ENCODE data around the gene MKX. TPM values are rescaled to one million over a fixed set of nuclear protein-coding genes. Genes with fewer than 3 reads are reported as not detected.

The MKX gene
- total and polyA plus RNA-seq, 3 experiments from 2014 or later, result 0.20 to 0.29 TPM; not detected in 1

DNA sequence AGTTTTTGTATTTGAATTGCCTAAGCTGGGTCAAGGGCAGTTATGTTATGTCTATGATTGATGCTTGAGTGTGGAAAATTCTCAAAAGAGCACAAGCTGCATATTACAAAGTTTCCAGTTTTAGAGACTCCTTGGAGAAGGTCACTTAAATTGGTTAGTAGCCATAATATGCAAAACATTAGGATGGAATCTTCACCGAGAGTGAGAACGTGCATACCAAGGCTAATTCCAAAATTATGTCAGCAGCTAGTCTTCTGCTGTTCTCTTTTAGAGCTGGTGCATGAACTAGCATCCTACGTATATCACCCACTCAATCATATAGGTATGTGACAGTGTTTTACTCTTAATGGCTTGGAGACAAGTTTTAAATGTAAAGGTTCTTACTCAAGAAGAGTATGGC is 49.2 kb downstream of the MKX start:
- Mint-ChIP-seq H3K27ac (no peak overlapping the region), H3K4me1 (no peaks in the 10 kb centered on the region), H3K4me3 (no peak overlapping the region), H3K9me3 (no peaks in the 10 kb centered on the region), H3K27me3 (peaks cover 5 to 40% of the 10 kb centered on the region in 2 donors), H3K36me3 (no peaks in the 10 kb centered on the region)
- DNase-seq, result no peak
- H3K4me1 ChIP-seq (ENCODE audit: insufficient read depth, low read length), result no peaks in the 10 kb centered on the region
- H3K36me3 ChIP-seq (ENCODE audit: insufficient read depth, low read length), result no peaks in the 10 kb centered on the region
- no peaks in the 10 kb centered on the region for H3K27me3 ChIP-seq (ENCODE audit: insufficient read depth, low read length, poor library complexity, severe bottlenecking)
- no peak overlapping the region for H3K4me3 ChIP-seq (ENCODE audit: low read length)
- H3K9me3 ChIP-seq (ENCODE audit: low read length), result no peaks in the 10 kb centered on the region
- POLR2A ChIA-PET, result no interaction called here
- H3K27ac ChIP-seq (ENCODE audit: low read depth, low read length), result no peak overlapping the region
- CTCF ChIA-PET, result interaction anchor here (1.8 kb wide), 1 partner anchor 46 kb away, joined by 5 read pairs; no protein-coding TSS in a partner anchor

DNA sequence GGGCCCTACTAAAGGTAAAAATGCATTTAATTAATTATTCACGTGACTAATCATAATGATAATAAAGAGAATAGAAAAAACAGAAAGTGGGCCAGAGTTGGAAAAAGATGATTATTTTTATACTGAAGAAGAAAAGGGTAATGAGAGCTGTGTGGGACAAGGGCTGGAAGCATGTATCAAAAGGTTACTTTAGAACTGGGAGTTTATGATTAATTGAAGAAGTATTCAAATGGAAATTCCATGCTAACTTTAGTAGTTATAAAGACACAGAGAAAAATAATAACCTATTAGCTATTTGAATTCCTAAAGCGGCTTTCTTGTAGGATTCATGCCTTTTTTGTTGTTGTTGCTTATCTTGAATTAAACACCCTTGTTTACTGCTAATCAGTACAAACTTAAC is 49.9 kb downstream of the MKX start:
- no peak overlapping the region for H3K4me3 Mint-ChIP-seq
- ChIA-PET CTCF (interaction anchor here (1.8 kb wide), 1 partner anchor 47 kb away, joined by 5 read pairs; no protein-coding TSS in a partner anchor), POLR2A (no interaction called here)
- Histone ChIP-seq H3K27ac (ENCODE audit: low read depth, low read length) (no peak overlapping the region), H3K36me3 (ENCODE audit: insufficient read depth, low read length) (no peaks in the 10 kb centered on the region), H3K4me1 (ENCODE audit: insufficient read depth, low read length) (no peaks in the 10 kb centered on the region), H3K4me3 (ENCODE audit: low read length) (no peak overlapping the region), H3K27me3 (ENCODE audit: insufficient read depth, low read length, poor library complexity, severe bottlenecking) (no peaks in the 10 kb centered on the region), H3K9me3 (ENCODE audit: low read length) (no peaks in the 10 kb centered on the region)
- H3K9me3 Mint-ChIP-seq, result peaks cover 0 to 2% (median 0%) of the 10 kb centered on the region in 5 donors
- DNase-seq, result no peak
- no peaks in the 10 kb centered on the region for H3K4me1 Mint-ChIP-seq
- no peaks in the 10 kb centered on the region for H3K36me3 Mint-ChIP-seq
- H3K27ac Mint-ChIP-seq, result no peak overlapping the region
- H3K27me3 Mint-ChIP-seq, result peaks cover 5 to 40% of the 10 kb centered on the region in 2 donors

- DNase-seq, result no peak
- CTCF ChIA-PET, result interaction anchor here (1.8 kb wide), 1 partner anchor 47 kb away, joined by 5 read pairs; no protein-coding TSS in a partner anchor
- Histone ChIP-seq H3K4me3 (ENCODE audit: low read length) (no peak overlapping the region), H3K27me3 (ENCODE audit: insufficient read depth, low read length, poor library complexity, severe bottlenecking) (no peaks in the 10 kb centered on the region), H3K4me1 (ENCODE audit: insufficient read depth, low read length) (no peaks in the 10 kb centered on the region), H3K36me3 (ENCODE audit: insufficient read depth, low read length) (no peaks in the 10 kb centered on the region), H3K9me3 (ENCODE audit: low read length) (no peaks in the 10 kb centered on the region), H3K27ac (ENCODE audit: low read depth, low read length) (no peak overlapping the region)
- POLR2A ChIA-PET, result no interaction called here
- no peak overlapping the region for H3K27ac Mint-ChIP-seq
- H3K27me3 Mint-ChIP-seq, result peaks cover 5 to 42% of the 10 kb centered on the region in 2 donors
- H3K4me3 Mint-ChIP-seq, result no peak overlapping the region
- H3K4me1 Mint-ChIP-seq, result no peaks in the 10 kb centered on the region
- H3K9me3 Mint-ChIP-seq, result peaks cover 0 to 6% (median 0%) of the 10 kb centered on the region in 5 donors
- H3K36me3 Mint-ChIP-seq, result no peaks in the 10 kb centered on the region
Measured at GRCh38 chr10:27695088-27695487, 50.5 kb downstream of the MKX start.

GRCh38 chr10:27692663-27693062 is 53.0 kb downstream of the MKX start:
- peaks cover 0 to 6% (median 0%) of the 10 kb centered on the region in 5 donors for H3K9me3 Mint-ChIP-seq
- ChIA-PET POLR2A (no interaction called here), CTCF (no interaction called here)
- H3K36me3 Mint-ChIP-seq, result no peaks in the 10 kb centered on the region
- H3K9me3 ChIP-seq (ENCODE audit: low read length), result no peaks in the 10 kb centered on the region
- no peak overlapping the region for H3K4me3 Mint-ChIP-seq
- no peaks in the 10 kb centered on the region for H3K4me1 Mint-ChIP-seq
- no peak overlapping the region for H3K4me3 ChIP-seq (ENCODE audit: low read length)
- H3K4me1 ChIP-seq (ENCODE audit: insufficient read depth, low read length), result no peaks in the 10 kb centered on the region
- peaks cover 3 to 51% of the 10 kb centered on the region in 2 donors for H3K27me3 Mint-ChIP-seq
- no peaks in the 10 kb centered on the region for H3K36me3 ChIP-seq (ENCODE audit: insufficient read depth, low read length)
- no peak overlapping the region for H3K27ac Mint-ChIP-seq
- H3K27ac ChIP-seq (ENCODE audit: low read depth, low read length), result no peak overlapping the region
- H3K27me3 ChIP-seq (ENCODE audit: insufficient read depth, low read length, poor library complexity, severe bottlenecking), result no peaks in the 10 kb centered on the region
- no peak for DNase-seq

DNA sequence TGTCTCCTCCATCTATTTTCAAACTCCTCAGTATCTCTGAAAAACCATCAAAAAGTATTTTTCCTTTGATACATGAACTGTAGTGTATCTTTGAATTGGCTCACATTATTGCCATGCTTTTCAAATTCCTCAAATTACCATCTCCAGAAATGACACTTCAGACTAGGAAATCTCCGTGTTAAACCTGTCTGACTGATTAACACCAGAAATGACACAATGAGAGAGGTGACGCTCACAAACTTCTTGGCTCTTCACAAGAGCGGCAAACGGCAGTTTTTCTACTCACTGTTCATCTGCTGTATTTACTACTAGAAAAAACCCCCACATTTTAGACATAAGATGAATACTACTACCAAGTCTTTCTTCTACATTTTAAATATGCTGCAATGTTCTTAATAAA is 56.6 kb downstream of the MKX start:
- Histone ChIP-seq H3K36me3 (ENCODE audit: insufficient read depth, low read length) (no peaks in the 10 kb centered on the region), H3K27me3 (ENCODE audit: insufficient read depth, low read length, poor library complexity, severe bottlenecking) (no peaks in the 10 kb centered on the region), H3K9me3 (ENCODE audit: low read length) (no peaks in the 10 kb centered on the region), H3K4me1 (ENCODE audit: insufficient read depth, low read length) (no peaks in the 10 kb centered on the region), H3K4me3 (ENCODE audit: low read length) (no peak overlapping the region), H3K27ac (ENCODE audit: low read depth, low read length) (no peak overlapping the region)
- DNase-seq, result no peak
- H3K27ac Mint-ChIP-seq, result no peak overlapping the region
- H3K27me3 Mint-ChIP-seq, result peaks cover 7 to 50% of the 10 kb centered on the region in 2 donors
- POLR2A ChIA-PET, result no interaction called here
- CTCF ChIA-PET, result no interaction called here
- no peaks in the 10 kb centered on the region for H3K36me3 Mint-ChIP-seq
- peaks cover 0 to 6% (median 0%) of the 10 kb centered on the region in 5 donors for H3K9me3 Mint-ChIP-seq
- H3K4me1 Mint-ChIP-seq, result no peaks in the 10 kb centered on the region
- no peak overlapping the region for H3K4me3 Mint-ChIP-seq

- no peaks in the 10 kb centered on the region for H3K4me1 ChIP-seq (ENCODE audit: insufficient read depth, low read length)
- Mint-ChIP-seq H3K36me3 (no peaks in the 10 kb centered on the region), H3K4me1 (no peaks in the 10 kb centered on the region), H3K27me3 (peaks cover 7 to 46% of the 10 kb centered on the region in 2 donors), H3K27ac (no peak overlapping the region), H3K9me3 (peaks cover 0 to 6% (median 0%) of the 10 kb centered on the region in 5 donors), H3K4me3 (no peak overlapping the region)
- ChIA-PET POLR2A (interaction anchor here (0.7 kb wide), 1 partner anchor 119 kb away, joined by 3 read pairs; no protein-coding TSS in a partner anchor), CTCF (no interaction called here)
- H3K27me3 ChIP-seq (ENCODE audit: insufficient read depth, low read length, poor library complexity, severe bottlenecking), result no peaks in the 10 kb centered on the region
- no peak overlapping the region for H3K4me3 ChIP-seq (ENCODE audit: low read length)
- no peak overlapping the region for H3K27ac ChIP-seq (ENCODE audit: low read depth, low read length)
- DNase-seq, result no peak
- no peaks in the 10 kb centered on the region for H3K36me3 ChIP-seq (ENCODE audit: insufficient read depth, low read length)
- no peaks in the 10 kb centered on the region for H3K9me3 ChIP-seq (ENCODE audit: low read length)
Measured at GRCh38 chr10:27688276-27688675, 57.3 kb downstream of the MKX start.

DNA sequence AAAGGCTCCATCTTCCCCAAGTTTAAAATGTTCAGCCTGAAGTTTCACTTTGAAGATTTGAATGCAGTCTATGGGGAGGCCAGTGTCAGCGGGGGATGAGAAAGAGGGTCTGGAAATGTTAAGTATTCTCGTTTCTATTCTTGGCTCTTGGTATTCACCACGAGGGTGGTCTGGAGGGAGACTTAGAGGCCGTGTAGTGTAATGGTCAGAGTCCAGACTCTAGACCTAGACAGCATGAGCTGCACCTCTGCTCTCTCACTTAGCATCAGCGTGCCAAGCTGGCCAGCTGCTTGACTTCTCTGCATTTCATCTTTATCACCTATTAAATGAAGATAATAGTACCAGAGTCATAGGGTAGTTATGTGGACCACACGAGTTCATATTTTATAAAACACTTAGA is 57.9 kb downstream of the MKX start:
- H3K9me3 ChIP-seq (ENCODE audit: low read length), result no peaks in the 10 kb centered on the region
- POLR2A ChIA-PET, result no interaction called here
- CTCF ChIA-PET, result no interaction called here

DNA sequence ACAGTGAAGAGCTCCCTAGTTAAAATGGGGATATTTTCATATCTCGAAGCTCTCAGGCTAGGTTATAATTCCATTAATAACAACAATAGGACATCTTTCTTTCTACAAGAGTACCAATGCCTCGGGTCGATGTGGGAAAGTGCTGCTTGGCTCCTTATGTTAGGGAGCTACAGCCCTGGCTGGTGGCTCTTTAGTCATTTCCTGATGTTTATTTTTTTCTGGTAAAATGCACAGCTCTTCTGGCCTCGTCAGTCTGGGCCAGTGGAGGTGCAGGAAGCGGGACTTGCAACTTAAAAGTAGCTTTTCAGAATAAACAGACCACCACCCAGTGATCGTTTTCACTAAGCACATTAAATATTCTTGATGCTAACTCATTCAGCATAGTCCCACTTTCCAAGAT is 58.3 kb downstream of the MKX start:
- Histone ChIP-seq H3K27me3 (ENCODE audit: insufficient read depth, low read length, poor library complexity, severe bottlenecking) (no peaks in the 10 kb centered on the region), H3K27ac (ENCODE audit: low read depth, low read length) (no peak overlapping the region), H3K9me3 (ENCODE audit: low read length) (no peaks in the 10 kb centered on the region), H3K4me1 (ENCODE audit: insufficient read depth, low read length) (no peaks in the 10 kb centered on the region), H3K36me3 (ENCODE audit: insufficient read depth, low read length) (no peaks in the 10 kb centered on the region), H3K4me3 (ENCODE audit: low read length) (no peak overlapping the region)
- Mint-ChIP-seq H3K9me3 (peaks cover 0 to 6% (median 0%) of the 10 kb centered on the region in 5 donors), H3K4me3 (no peak overlapping the region), H3K36me3 (no peaks in the 10 kb centered on the region), H3K27ac (no peak overlapping the region), H3K27me3 (peaks cover 7 to 43% of the 10 kb centered on the region in 2 donors), H3K4me1 (no peaks in the 10 kb centered on the region)
- POLR2A ChIA-PET, result no interaction called here
- DNase-seq, result no peak
- CTCF ChIA-PET, result no interaction called here

More for the DNA sequence above, 57.9 kb downstream of the MKX start:
- H3K27ac Mint-ChIP-seq, result no peak overlapping the region
- H3K9me3 Mint-ChIP-seq, result peaks cover 0 to 6% (median 0%) of the 10 kb centered on the region in 5 donors
- H3K4me3 Mint-ChIP-seq, result no peak overlapping the region
- H3K27me3 Mint-ChIP-seq, result peaks cover 7 to 43% of the 10 kb centered on the region in 2 donors
- no peaks in the 10 kb centered on the region for H3K36me3 ChIP-seq (ENCODE audit: insufficient read depth, low read length)
- no peaks in the 10 kb centered on the region for H3K4me1 ChIP-seq (ENCODE audit: insufficient read depth, low read length)
- no peak overlapping the region for H3K4me3 ChIP-seq (ENCODE audit: low read length)
- no peaks in the 10 kb centered on the region for H3K4me1 Mint-ChIP-seq
- H3K27me3 ChIP-seq (ENCODE audit: insufficient read depth, low read length, poor library complexity, severe bottlenecking), result no peaks in the 10 kb centered on the region
- H3K27ac ChIP-seq (ENCODE audit: low read depth, low read length), result no peak overlapping the region
- DNase-seq, result no peak
- H3K36me3 Mint-ChIP-seq, result no peaks in the 10 kb centered on the region

DNA sequence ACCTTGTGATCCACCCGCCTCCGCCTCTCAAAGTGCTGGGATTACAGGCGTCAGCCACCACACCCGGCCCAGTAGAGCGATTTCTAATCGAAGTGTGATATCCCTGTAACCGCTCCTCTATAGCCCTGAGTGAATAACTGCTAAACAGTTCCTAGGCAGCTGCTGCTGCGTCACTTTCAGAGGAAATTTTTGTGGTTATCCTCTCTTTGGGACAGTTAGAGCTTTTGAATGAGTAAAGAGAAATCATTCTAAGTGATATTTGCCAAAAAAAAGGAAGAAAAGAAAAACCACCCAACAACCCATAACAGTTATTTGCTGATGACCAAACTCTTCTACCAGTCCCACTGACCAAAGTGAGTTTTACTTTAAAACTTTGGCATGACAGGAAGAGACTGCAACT is 59.9 kb downstream of the MKX start:
- ChIA-PET POLR2A (no interaction called here), CTCF (no interaction called here)
- Histone ChIP-seq H3K27ac (ENCODE audit: low read depth, low read length) (no peak overlapping the region), H3K27me3 (ENCODE audit: insufficient read depth, low read length, poor library complexity, severe bottlenecking) (no peaks in the 10 kb centered on the region), H3K36me3 (ENCODE audit: insufficient read depth, low read length) (no peaks in the 10 kb centered on the region), H3K4me1 (ENCODE audit: insufficient read depth, low read length) (no peaks in the 10 kb centered on the region), H3K4me3 (ENCODE audit: low read length) (no peak overlapping the region), H3K9me3 (ENCODE audit: low read length) (no peaks in the 10 kb centered on the region)
- Mint-ChIP-seq H3K9me3 (peaks cover 0 to 3% (median 0%) of the 10 kb centered on the region in 5 donors), H3K36me3 (no peaks in the 10 kb centered on the region), H3K27me3 (peaks cover 7 to 43% of the 10 kb centered on the region in 2 donors), H3K27ac (no peak overlapping the region), H3K4me3 (no peak overlapping the region), H3K4me1 (no peaks in the 10 kb centered on the region)
- DNase-seq, result no peak
